CD14-positive monocyte (primary cell): ENCODE measurements around the gene EPHB6. TPM values are rescaled to one million over a fixed set of nuclear protein-coding genes. Genes with fewer than 3 reads are reported as not detected.

Source experiments
- DNase-seq, 3 donors: peaks; one replicate each; pipeline ENCODE4 v3.0.0-alpha.2; 2011 to 2022
- H2AFZ ChIP-seq: 2 replicates; pipeline ENCODE4 v1.6.0; 2012; ENCODE audit warnings: mild to moderate bottlenecking, low read depth, low read length, inconsistent platforms; ENCODE audit not compliant: insufficient read depth, poor library complexity, severe bottlenecking
- H3K27ac ChIP-seq, 2 donors: 1 replicate in 1 of 2; 2 replicates in 1 of 2; pipeline ENCODE4 v1.5.1; 2012 to 2013; ENCODE audit warnings: low read length in 2 of 2, control low read depth in 1 of 2, inconsistent platforms in 1 of 2, low read depth in 1 of 2, mild to moderate bottlenecking in 1 of 2
- H3K27me3 ChIP-seq, 2 donors: one replicate each; pipeline versions ENCODE4 v1.6.0 to v1.6.1; 2011 to 2013; ENCODE audit warnings: low read length in 2 of 2; ENCODE audit not compliant: control insufficient read depth in 2 of 2, insufficient read depth in 2 of 2
- H3K36me3 ChIP-seq, 2 donors: replicated peaks in 1 of 2; 1 replicate in 1 of 2; 2 replicates in 1 of 2; pipeline versions ENCODE4 v1.5.1 to v1.6.1; 2012 to 2013; ENCODE audit warnings: low read length in 2 of 2, control low read depth in 1 of 2, inconsistent platforms in 1 of 2, mild to moderate bottlenecking in 1 of 2; ENCODE audit not compliant: insufficient read depth in 2 of 2, control insufficient read depth in 1 of 2
- H3K4me1 ChIP-seq, 2 donors: 1 replicate in 1 of 2; 2 replicates in 1 of 2; pipeline versions ENCODE4 v1.5.1 to v1.6.1; 2012 to 2013; ENCODE audit warnings: low read length in 2 of 2, control low read depth in 1 of 2, inconsistent platforms in 1 of 2, mild to moderate bottlenecking in 1 of 2, moderate library complexity in 1 of 2; ENCODE audit not compliant: insufficient read depth in 2 of 2, control insufficient read depth in 1 of 2
- H3K4me2 ChIP-seq: replicated peaks from 2 replicates; pipeline ENCODE3; 2012; ENCODE audit warnings: low read length, moderate library complexity, mild to moderate bottlenecking; ENCODE audit not compliant: poor library complexity, severe bottlenecking; ENCODE audit errors: extremely low read depth
- H3K4me3 ChIP-seq, 3 experiments: fragments of 200-600 bp in 1 of 3; sonication (generic) in 1 of 3; replicated peaks in 1 of 3; 1 replicate in 2 of 3; 2 replicates in 1 of 3; pipeline ENCODE4 v1.5.1; 2011 to 2013; ENCODE audit warnings: low read length in 3 of 3, mild to moderate bottlenecking in 3 of 3, control low read depth in 2 of 3, low read depth in 2 of 3, inconsistent platforms in 1 of 3, moderate library complexity in 1 of 3
- H3K79me2 ChIP-seq: 2 replicates; pipeline ENCODE4 v1.6.0; 2012; ENCODE audit warnings: mild to moderate bottlenecking, control low read depth, inconsistent platforms, low read length, moderate library complexity; ENCODE audit not compliant: insufficient read depth
- H3K9ac ChIP-seq: 2 replicates; pipeline ENCODE4 v1.6.0; 2017; ENCODE audit warnings: low read length, mild to moderate bottlenecking; ENCODE audit not compliant: insufficient read depth, poor library complexity, severe bottlenecking
- H3K9me3 ChIP-seq, 2 donors: replicated peaks in 1 of 2; 1 replicate in 1 of 2; 2 replicates in 1 of 2; pipeline versions ENCODE4 v1.5.1 to v1.6.1; 2012 to 2013; ENCODE audit warnings: low read length in 2 of 2, control low read depth in 1 of 2; ENCODE audit not compliant: control insufficient read depth in 1 of 2, insufficient read depth in 1 of 2
- H4K20me1 ChIP-seq: 2 replicates; pipeline ENCODE4 v1.6.0; 2012; ENCODE audit warnings: mild to moderate bottlenecking, low read length, control low read depth, moderate library complexity; ENCODE audit not compliant: insufficient read depth
- H3K27ac Mint-ChIP-seq, 7 donors: one replicate each; pipeline ENCODE4 v1.8.0; 2020; ENCODE audit warnings: mild to moderate bottlenecking in 7 of 7, mixed read lengths in 7 of 7, moderate library complexity in 6 of 7, inconsistent platforms in 2 of 7
- H3K27me3 Mint-ChIP-seq, 3 donors: one replicate each; pipeline ENCODE4 v1.8.0; 2021 to 2022; ENCODE audit warnings: low read depth in 3 of 3, mild to moderate bottlenecking in 3 of 3, mixed read lengths in 3 of 3, moderate library complexity in 3 of 3, inconsistent platforms in 1 of 3
- H3K36me3 Mint-ChIP-seq, 2 donors: one replicate each; pipeline ENCODE4 v1.8.0; 2020; ENCODE audit warnings: mixed read lengths in 2 of 2, inconsistent platforms in 1 of 2, mild to moderate bottlenecking in 1 of 2
- H3K4me1 Mint-ChIP-seq: one replicate; pipeline ENCODE4 v1.8.0; 2020; ENCODE audit warnings: mild to moderate bottlenecking, mixed read lengths
- H3K4me3 Mint-ChIP-seq, 2 donors: one replicate each; pipeline ENCODE4 v1.8.0; 2020; ENCODE audit warnings: mild to moderate bottlenecking in 2 of 2, mixed read lengths in 2 of 2, moderate library complexity in 1 of 2
- H3K9me3 Mint-ChIP-seq, 7 donors: one replicate each; pipeline ENCODE4 v1.8.0; 2020 to 2022; ENCODE audit warnings: mixed read lengths in 7 of 7, mild to moderate bottlenecking in 6 of 7, moderate library complexity in 6 of 7, inconsistent platforms in 2 of 7
- WGBS: methylation state at CpG from one replicate; pipeline ENCODE4 v1.1.5; 2013; ENCODE audit warnings: missing lambda C conversion rate; ENCODE audit not compliant: insufficient coverage; 5-methylcytosine and 5-hydroxymethylcytosine counted together
- intact Hi-C, 2 donors: fragments of 100-400 bp; cut with micrococcal nuclease; formaldehyde crosslinking; loops; one replicate each; pipeline versions ENCODE4 v1.15.0 to v1.15.1; 2023
- polyA minus RNA-seq: library from RNA; depleted of rRNA, polyadenylated mRNA; stranded (reverse); fragments of >200 nt; gene quantifications from 2 replicates; pipeline ENCODE4 v1.2.3, GENCODE V29; 2012
- polyA plus RNA-seq, 3 donors: library from polyadenylated mRNA; depleted of rRNA in 1 of 3; unstranded in 2 of 3; stranded (reverse) in 1 of 3; fragments of 300-500 nt in 2 of 3; fragments of >200 nt in 1 of 3; fragmentation: Illumina TruSeq in 2 of 3; gene quantifications; 1 replicate in 2 of 3; 2 replicates in 1 of 3; pipeline ENCODE4 v1.2.3, GENCODE V29; 2012 to 2021
- total RNA-seq, 12 experiments: library from RNA in 1 of 12; stranded (reverse) in 1 of 12; fragments of 120-200 nt in 1 of 12; gene quantifications; one replicate each; pipeline ENCODE4 v1.2.4 and lab custom pipeline; 2013 to 2026; ENCODE audit warnings: mixed read lengths in 6 of 12, inconsistent platforms in 1 of 12
- TF ChIP-seq, protein P1 (sequence below): fragments of 200-600 bp; IDR thresholded peaks from one replicate; pipeline ENCODE4 v1.8.0; 2022; ENCODE audit warnings: antibody characterized with exemption, mild to moderate bottlenecking

EPHB6 gene, protein sequence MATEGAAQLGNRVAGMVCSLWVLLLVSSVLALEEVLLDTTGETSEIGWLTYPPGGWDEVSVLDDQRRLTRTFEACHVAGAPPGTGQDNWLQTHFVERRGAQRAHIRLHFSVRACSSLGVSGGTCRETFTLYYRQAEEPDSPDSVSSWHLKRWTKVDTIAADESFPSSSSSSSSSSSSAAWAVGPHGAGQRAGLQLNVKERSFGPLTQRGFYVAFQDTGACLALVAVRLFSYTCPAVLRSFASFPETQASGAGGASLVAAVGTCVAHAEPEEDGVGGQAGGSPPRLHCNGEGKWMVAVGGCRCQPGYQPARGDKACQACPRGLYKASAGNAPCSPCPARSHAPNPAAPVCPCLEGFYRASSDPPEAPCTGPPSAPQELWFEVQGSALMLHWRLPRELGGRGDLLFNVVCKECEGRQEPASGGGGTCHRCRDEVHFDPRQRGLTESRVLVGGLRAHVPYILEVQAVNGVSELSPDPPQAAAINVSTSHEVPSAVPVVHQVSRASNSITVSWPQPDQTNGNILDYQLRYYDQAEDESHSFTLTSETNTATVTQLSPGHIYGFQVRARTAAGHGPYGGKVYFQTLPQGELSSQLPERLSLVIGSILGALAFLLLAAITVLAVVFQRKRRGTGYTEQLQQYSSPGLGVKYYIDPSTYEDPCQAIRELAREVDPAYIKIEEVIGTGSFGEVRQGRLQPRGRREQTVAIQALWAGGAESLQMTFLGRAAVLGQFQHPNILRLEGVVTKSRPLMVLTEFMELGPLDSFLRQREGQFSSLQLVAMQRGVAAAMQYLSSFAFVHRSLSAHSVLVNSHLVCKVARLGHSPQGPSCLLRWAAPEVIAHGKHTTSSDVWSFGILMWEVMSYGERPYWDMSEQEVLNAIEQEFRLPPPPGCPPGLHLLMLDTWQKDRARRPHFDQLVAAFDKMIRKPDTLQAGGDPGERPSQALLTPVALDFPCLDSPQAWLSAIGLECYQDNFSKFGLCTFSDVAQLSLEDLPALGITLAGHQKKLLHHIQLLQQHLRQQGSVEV
- 10.6 TPM for total RNA-seq (2013)
- 10 to 100 TPM in 1 of 3 donors, 1 to 10 TPM in 2; 7.9 to 18.2 (median 9.3) TPM for polyA plus RNA-seq
- polyA minus RNA-seq: 7.8 and 8.3 TPM in 2 replicates
- total RNA-seq (lab: John Stamatoyannopoulos, UW): 1.5 to 15.7 (median 12.0) reads per million in 11 experiments

DNA sequence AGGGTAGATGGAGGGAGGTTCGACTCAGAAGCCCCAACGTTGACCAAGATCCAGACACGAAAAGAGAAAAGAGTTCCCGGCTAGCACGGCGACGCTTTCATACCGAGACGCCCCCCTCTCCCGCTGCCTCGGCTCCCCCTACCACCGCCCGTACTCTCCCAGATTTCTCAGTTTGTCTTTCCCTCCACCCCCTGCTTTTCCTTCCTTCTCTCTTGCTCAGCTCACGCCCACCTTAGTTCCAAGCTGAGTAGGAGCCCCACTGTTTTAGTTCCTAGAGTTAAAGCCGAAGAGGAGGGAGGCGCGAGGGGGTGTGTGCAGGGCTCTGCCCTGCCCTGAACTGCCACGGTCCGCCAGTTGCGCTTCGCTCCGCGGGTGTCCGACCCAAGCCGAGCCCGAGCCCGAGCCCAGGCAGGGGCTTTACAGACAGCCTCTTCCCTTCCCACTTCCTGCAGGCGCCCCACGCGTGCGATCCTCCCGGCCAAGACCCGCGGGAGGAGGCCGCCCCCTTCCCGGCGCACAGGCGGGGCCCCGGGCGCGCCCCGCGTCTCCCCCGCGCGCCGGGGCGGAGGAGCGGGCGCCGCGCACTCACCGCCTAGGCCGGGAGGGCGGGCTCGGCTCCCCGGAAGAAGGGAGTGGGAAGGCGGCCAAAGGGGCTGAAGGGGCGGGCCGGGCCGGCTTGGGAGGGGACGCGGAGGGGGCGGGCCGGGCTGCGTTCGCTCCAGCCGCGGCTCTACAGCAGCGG is at the start of gene EPHB6:
Gene EPHB6 (plus strand): TSS at position 705 of the 742 bp plus-strand sequence. CDS start 8,152 bp downstream, outside the sequence.
- peaks cover 4 to 10% of the 10 kb centered on the region in 2 donors for H3K36me3 Mint-ChIP-seq
- H3K4me3 ChIP-seq: peak within 1 kb of the TSS; percentile 77 to 96 (median 87)
- DNase-seq: peak; percentile 33 to 42 (median 35)
- H3K36me3 ChIP-seq: no peaks in the 10 kb centered on the region
- TF ChIP-seq, protein P1, sequence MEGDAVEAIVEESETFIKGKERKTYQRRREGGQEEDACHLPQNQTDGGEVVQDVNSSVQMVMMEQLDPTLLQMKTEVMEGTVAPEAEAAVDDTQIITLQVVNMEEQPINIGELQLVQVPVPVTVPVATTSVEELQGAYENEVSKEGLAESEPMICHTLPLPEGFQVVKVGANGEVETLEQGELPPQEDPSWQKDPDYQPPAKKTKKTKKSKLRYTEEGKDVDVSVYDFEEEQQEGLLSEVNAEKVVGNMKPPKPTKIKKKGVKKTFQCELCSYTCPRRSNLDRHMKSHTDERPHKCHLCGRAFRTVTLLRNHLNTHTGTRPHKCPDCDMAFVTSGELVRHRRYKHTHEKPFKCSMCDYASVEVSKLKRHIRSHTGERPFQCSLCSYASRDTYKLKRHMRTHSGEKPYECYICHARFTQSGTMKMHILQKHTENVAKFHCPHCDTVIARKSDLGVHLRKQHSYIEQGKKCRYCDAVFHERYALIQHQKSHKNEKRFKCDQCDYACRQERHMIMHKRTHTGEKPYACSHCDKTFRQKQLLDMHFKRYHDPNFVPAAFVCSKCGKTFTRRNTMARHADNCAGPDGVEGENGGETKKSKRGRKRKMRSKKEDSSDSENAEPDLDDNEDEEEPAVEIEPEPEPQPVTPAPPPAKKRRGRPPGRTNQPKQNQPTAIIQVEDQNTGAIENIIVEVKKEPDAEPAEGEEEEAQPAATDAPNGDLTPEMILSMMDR: no peak
- peak within 1 kb of the TSS; percentile 95 to 97 for H3K4me3 Mint-ChIP-seq
- H4K20me1 ChIP-seq: no peaks in the 10 kb centered on the region
- intact Hi-C loops: loop anchor here (5.0 to 10.0 kb wide), 4 partner anchors 148 to 363 kb away; no protein-coding TSS in a partner anchor
- H3K9me3 ChIP-seq: no peaks in the 10 kb centered on the region
- peak within 1 kb of the TSS; percentile 94 for H2AFZ ChIP-seq
- peaks cover 19 to 31% of the 10 kb centered on the region in 2 donors for H3K4me1 ChIP-seq
- peak within 1 kb of the TSS; percentile 78 for H3K4me2 ChIP-seq
- H3K27ac Mint-ChIP-seq: peak within 1 kb of the TSS; percentile 92 to 97 (median 94)
- no peaks in the 10 kb centered on the region for H3K27me3 ChIP-seq
- peak within 1 kb of the TSS; percentile 76 for H3K9ac ChIP-seq
- H3K27me3 Mint-ChIP-seq: peaks cover 0 to 3% (median 0%) of the 10 kb centered on the region in 3 donors
- peak within 1 kb of the TSS; percentile 82 to 84 for H3K27ac ChIP-seq
- no peaks in the 10 kb centered on the region for H3K79me2 ChIP-seq
- peaks cover 0 to 4% (median 0%) of the 10 kb centered on the region in 7 donors for H3K9me3 Mint-ChIP-seq
- peaks cover 26% of the 10 kb centered on the region for H3K4me1 Mint-ChIP-seq
- WGBS: 0% methylated on average over 59 of the region's 70 CpGs
